ENCODE results near the gene RBM8A.

RBM8A gene

DNA sequence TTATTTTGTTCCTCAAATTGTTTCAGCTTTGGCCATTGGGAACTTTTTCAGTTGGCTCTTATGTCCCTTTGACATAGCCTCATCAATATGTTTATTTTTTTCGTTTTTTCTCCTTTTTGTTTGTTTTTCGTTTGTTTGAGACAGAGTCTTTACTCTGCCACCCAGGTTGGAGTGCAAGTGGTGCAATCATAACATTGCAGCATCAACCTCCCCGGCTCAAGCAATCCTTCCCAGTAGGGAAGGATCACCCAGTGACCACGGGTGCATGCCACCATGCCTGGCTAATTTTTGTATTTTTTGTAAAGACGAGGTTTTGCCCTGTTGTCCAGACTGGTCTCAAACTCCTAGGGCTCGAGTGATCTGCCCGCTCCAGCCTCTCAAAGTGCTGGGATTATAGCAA is 45.3 kb upstream of the RBM8A start:
- TF ChIP-seq YY1 (IDR thresholded peaks at IDR 0.05; ENCODE audit: low read depth) = no peak
- TF ChIP-seq, protein P1, sequence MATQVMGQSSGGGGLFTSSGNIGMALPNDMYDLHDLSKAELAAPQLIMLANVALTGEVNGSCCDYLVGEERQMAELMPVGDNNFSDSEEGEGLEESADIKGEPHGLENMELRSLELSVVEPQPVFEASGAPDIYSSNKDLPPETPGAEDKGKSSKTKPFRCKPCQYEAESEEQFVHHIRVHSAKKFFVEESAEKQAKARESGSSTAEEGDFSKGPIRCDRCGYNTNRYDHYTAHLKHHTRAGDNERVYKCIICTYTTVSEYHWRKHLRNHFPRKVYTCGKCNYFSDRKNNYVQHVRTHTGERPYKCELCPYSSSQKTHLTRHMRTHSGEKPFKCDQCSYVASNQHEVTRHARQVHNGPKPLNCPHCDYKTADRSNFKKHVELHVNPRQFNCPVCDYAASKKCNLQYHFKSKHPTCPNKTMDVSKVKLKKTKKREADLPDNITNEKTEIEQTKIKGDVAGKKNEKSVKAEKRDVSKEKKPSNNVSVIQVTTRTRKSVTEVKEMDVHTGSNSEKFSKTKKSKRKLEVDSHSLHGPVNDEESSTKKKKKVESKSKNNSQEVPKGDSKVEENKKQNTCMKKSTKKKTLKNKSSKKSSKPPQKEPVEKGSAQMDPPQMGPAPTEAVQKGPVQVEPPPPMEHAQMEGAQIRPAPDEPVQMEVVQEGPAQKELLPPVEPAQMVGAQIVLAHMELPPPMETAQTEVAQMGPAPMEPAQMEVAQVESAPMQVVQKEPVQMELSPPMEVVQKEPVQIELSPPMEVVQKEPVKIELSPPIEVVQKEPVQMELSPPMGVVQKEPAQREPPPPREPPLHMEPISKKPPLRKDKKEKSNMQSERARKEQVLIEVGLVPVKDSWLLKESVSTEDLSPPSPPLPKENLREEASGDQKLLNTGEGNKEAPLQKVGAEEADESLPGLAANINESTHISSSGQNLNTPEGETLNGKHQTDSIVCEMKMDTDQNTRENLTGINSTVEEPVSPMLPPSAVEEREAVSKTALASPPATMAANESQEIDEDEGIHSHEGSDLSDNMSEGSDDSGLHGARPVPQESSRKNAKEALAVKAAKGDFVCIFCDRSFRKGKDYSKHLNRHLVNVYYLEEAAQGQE (IDR thresholded peaks at IDR 0.05; ENCODE audit: low read depth) = no peak
- TF ChIP-seq, protein P2, sequence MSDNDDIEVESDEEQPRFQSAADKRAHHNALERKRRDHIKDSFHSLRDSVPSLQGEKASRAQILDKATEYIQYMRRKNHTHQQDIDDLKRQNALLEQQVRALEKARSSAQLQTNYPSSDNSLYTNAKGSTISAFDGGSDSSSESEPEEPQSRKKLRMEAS (IDR thresholded peaks at IDR 0.05) = no peak
- no peak for TF ChIP-seq FOXM1 (IDR thresholded peaks at IDR 0.05; ENCODE audit: borderline replicate concordance, low read depth)

GRCh38 chr1:145967288-145967687 is 40.0 kb upstream of the RBM8A start:
- TF ChIP-seq, protein P1 (IDR thresholded peaks at IDR 0.05; ENCODE audit: low read depth) = no peak
- TF ChIP-seq EGR1 (IDR thresholded peaks at IDR 0.05) = no peak
- TF ChIP-seq TCF12 (IDR thresholded peaks at IDR 0.05; ENCODE audit: low read depth) = no peak
- no peak for TF ChIP-seq YY1 (IDR thresholded peaks at IDR 0.05; ENCODE audit: low read depth)
- TF ChIP-seq FOXM1 (IDR thresholded peaks at IDR 0.05; ENCODE audit: borderline replicate concordance, low read depth) = no peak
- no peak for TF ChIP-seq RAD21 (IDR thresholded peaks at IDR 0.05; ENCODE audit: low read depth)
- TF ChIP-seq TAF1 (IDR thresholded peaks at IDR 0.05; ENCODE audit: low read depth) = no peak
- no peak for TF ChIP-seq ZBTB7A (IDR thresholded peaks at IDR 0.05; ENCODE audit: low read depth)
- TF ChIP-seq NFIC (IDR thresholded peaks at IDR 0.05) = no peak
- no peak for TF ChIP-seq TEAD4 (IDR thresholded peaks at IDR 0.05)
- TF ChIP-seq EP300 (IDR thresholded peaks at IDR 0.05; ENCODE audit: borderline replicate concordance) = no peak
- TF ChIP-seq USF1 (IDR thresholded peaks at IDR 0.05) = no peak
- TF ChIP-seq, protein P2 (IDR thresholded peaks at IDR 0.05) = no peak
- TF ChIP-seq CREB1 (IDR thresholded peaks at IDR 0.05; ENCODE audit: low read depth) = no peak
- no peak for TF ChIP-seq CEBPB (IDR thresholded peaks at IDR 0.05)

DNA sequence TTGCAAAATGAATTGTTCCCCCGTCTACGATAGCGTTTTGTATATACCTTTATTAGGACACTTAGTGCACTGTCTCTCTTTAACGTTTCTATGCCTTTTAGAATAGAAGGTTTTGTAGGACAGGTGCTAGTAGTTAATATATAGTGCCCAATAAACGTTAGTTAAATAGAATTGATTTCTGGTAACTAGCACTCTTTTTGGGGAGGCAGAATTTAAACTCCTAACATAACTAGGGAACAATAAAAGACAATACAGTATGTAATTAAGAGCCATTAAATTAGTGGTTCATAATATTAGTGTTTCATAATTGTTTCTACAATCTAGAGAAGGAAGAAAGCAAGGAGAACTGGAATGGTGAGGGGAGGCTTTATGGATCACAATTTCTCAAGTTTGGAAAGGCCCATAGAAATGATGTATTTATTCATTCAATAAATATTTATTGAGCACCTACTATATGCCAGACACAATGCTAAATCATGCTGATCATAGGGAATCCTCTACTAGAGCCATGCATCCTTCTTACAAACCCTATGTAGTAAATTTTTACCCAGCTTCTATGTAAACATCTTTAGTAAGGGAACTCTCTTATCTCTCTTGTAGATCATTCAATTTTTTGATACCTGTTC is 37.9 kb upstream of the RBM8A start:
- TF ChIP-seq CREB1 (IDR thresholded peaks at IDR 0.05; ENCODE audit: low read depth) (no peak), YY1 (IDR thresholded peaks at IDR 0.05; ENCODE audit: low read depth) (no peak), CEBPB (IDR thresholded peaks at IDR 0.05) (no peak), EP300 (IDR thresholded peaks at IDR 0.05; ENCODE audit: borderline replicate concordance) (no peak), TAF1 (IDR thresholded peaks at IDR 0.05; ENCODE audit: low read depth) (no peak), NFIC (IDR thresholded peaks at IDR 0.05) (no peak)

DNA sequence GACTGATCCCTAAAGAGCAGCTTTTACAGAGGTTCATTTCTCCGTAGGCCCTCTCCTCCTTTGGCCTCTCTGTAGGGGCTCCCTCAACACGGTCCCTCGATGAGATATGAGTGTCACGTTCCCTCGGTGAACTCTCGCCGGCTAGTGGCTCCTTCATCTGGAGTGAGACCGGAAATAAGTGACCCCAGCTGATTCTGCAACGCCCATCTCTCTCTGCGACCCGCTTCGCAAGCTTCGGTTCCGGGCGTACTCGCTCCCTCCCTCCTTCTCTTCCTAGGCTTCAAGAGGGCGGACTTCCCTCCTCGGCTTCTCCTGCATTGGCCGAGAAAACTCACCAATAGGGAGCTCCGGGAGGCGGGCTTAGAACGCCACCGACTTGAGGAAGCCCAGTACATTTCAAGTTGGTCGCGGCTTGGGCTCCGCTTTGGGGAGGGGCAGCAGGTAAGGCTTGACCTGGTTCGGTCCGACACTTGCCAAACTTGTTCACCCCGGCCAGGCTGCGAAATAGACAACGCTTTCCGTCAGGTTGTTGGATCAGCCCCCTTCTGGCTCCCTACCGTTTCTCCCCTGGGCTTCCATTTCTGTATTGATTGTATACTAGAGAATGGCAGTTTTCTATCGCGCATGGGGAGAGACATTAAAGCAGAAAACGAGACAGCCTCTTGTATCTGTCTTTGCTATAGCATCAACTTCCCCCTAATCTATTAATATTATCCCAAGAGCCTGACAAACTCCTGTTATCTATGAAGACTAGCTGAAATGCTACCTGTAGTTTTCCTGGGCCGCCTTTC is 37.2 kb upstream of the RBM8A start, which contains the start of the genes ANKRD34A and POLR3GL:
ANKRD34A (minus strand) TSS at position 248 of the 791 bp plus-strand sequence. CDS start 2,816 bp downstream, outside the sequence.
POLR3GL (plus strand) TSS at position 363 of the 791 bp plus-strand sequence. CDS start 10,176 bp downstream, outside the sequence.
- peak; percentile 11; the same call in 1 of the 2 replicates for TF ChIP-seq YY1 (IDR thresholded peaks at IDR 0.05; ENCODE audit: low read depth)
- no peak for TF ChIP-seq RAD21 (IDR thresholded peaks at IDR 0.05; ENCODE audit: low read depth)
- TF ChIP-seq, protein P2 (IDR thresholded peaks at IDR 0.05) = 0 out of 2 replicates have a peak, but pooled peaks have one; percentile 22
- TF ChIP-seq TAF1 (IDR thresholded peaks at IDR 0.05; ENCODE audit: low read depth) = peak; percentile 53; the same call in 1 of the 2 replicates

- no peak for TF ChIP-seq TCF12 (IDR thresholded peaks at IDR 0.05; ENCODE audit: low read depth)
- TF ChIP-seq CREB1 (IDR thresholded peaks at IDR 0.05; ENCODE audit: low read depth) = no peak
- no peak for TF ChIP-seq ZBTB7A (IDR thresholded peaks at IDR 0.05; ENCODE audit: low read depth)
- TF ChIP-seq USF1 (IDR thresholded peaks at IDR 0.05) = no peak
- no peak for TF ChIP-seq EP300 (IDR thresholded peaks at IDR 0.05; ENCODE audit: borderline replicate concordance)
- no peak for TF ChIP-seq RAD21 (IDR thresholded peaks at IDR 0.05; ENCODE audit: low read depth)
- no peak for TF ChIP-seq YY1 (IDR thresholded peaks at IDR 0.05; ENCODE audit: low read depth)
- no peak for TF ChIP-seq CEBPB (IDR thresholded peaks at IDR 0.05)
- TF ChIP-seq, protein P1 (IDR thresholded peaks at IDR 0.05; ENCODE audit: low read depth) = no peak
These were observed 36.2 kb upstream of the RBM8A start for GRCh38 chr1:145963265-145964019.
